SK-N-SH treated with all-trans-retinoic acid at 6 μM for 48 hours (cell line): ENCODE measurements around the gene CACNA1H.
A peak's percentile ranks its signal among the peaks of the same experiment; 100 is the strongest.

Experiments
- ATAC-seq: fragments of 200-7000 bp; cut with Tn5 transposase; 3 replicates; pipeline ENCODE4 v1.9.1; 2020; ENCODE audit warnings: mild to moderate bottlenecking, moderate library complexity
- ARNTL ChIP-seq: fragments of 450-650 bp; formaldehyde crosslinking; IDR thresholded peaks from 2 replicates; pipeline ENCODE4 v1.5.0; 2020; ENCODE audit warnings: low read depth, mild to moderate bottlenecking, moderate library complexity, borderline replicate concordance
- BACH2 ChIP-seq: fragments of 250-450 bp; sonication (Bioruptor Pico); IDR thresholded peaks from 2 replicates; pipeline ENCODE4 v1.9.0; 2021; ENCODE audit warnings: mild to moderate bottlenecking, borderline replicate concordance
- CREB5 ChIP-seq: fragments of 250-450 bp; sonication (Bioruptor Pico); IDR thresholded peaks from 2 replicates; pipeline ENCODE4 v1.5.1; 2020; ENCODE audit warnings: low read depth, mild to moderate bottlenecking, moderate library complexity
- CSDC2 ChIP-seq: fragments of 250-450 bp; sonication (Bioruptor Pico); IDR thresholded peaks from 2 replicates; pipeline ENCODE4 v1.5.0; 2020; ENCODE audit warnings: mild to moderate bottlenecking, moderate library complexity
- CSRNP3 ChIP-seq: fragments of 250-450 bp; sonication (Bioruptor Pico); IDR thresholded peaks from 2 replicates; pipeline ENCODE4 v1.5.1; 2021; ENCODE audit warnings: mild to moderate bottlenecking, moderate library complexity
- ESRRG ChIP-seq: fragments of 250-450 bp; sonication (Bioruptor Pico); IDR thresholded peaks from 2 replicates; pipeline ENCODE4 v1.6.1; 2021; ENCODE audit warnings: mild to moderate bottlenecking
- GLIS3 ChIP-seq: fragments of 250-450 bp; sonication (Bioruptor Pico); IDR thresholded peaks from 2 replicates; pipeline ENCODE4 v1.5.0; 2020; ENCODE audit warnings: mild to moderate bottlenecking, moderate library complexity
- ISL1 ChIP-seq: fragments of 250-450 bp; sonication (Bioruptor Pico); IDR thresholded peaks from 2 replicates; pipeline ENCODE4 v2.1.2; 2022; ENCODE audit warnings: mild to moderate bottlenecking, moderate library complexity
- OSR1 ChIP-seq: fragments of 250-450 bp; sonication (Bioruptor Pico); IDR thresholded peaks from 2 replicates; pipeline ENCODE4 v1.8.0; 2022; ENCODE audit warnings: moderate library complexity, mild to moderate bottlenecking, inconsistent platforms
- PATZ1 ChIP-seq: fragments of 250-450 bp; sonication (Bioruptor Pico); IDR thresholded peaks from 2 replicates; pipeline ENCODE4 v1.8.0; 2020; ENCODE audit warnings: mild to moderate bottlenecking, moderate library complexity, borderline replicate concordance
- POU6F1 ChIP-seq: fragments of 250-450 bp; sonication (Bioruptor Pico); IDR thresholded peaks from 2 replicates; pipeline ENCODE4 v1.8.0; 2021; ENCODE audit warnings: low read depth, mild to moderate bottlenecking, moderate library complexity, borderline replicate concordance
- PPARA ChIP-seq: fragments of 250-450 bp; sonication (Bioruptor Pico); IDR thresholded peaks from 2 replicates; pipeline ENCODE4 v1.5.0; 2020; ENCODE audit warnings: mild to moderate bottlenecking, borderline replicate concordance
- RARB ChIP-seq: fragments of 250-450 bp; sonication (Bioruptor Pico); IDR thresholded peaks from 2 replicates; pipeline ENCODE4 v1.8.0; 2021; ENCODE audit warnings: mild to moderate bottlenecking, moderate library complexity
- SNAI2 ChIP-seq: fragments of 250-450 bp; sonication (Bioruptor Pico); IDR thresholded peaks from 2 replicates; pipeline ENCODE4 v1.5.0; 2020; ENCODE audit warnings: mild to moderate bottlenecking, moderate library complexity
- TOX ChIP-seq: fragments of 250-450 bp; sonication (Bioruptor Pico); IDR thresholded peaks from 2 replicates; pipeline ENCODE4 v1.8.0; 2021; ENCODE audit warnings: mild to moderate bottlenecking, moderate library complexity, borderline replicate concordance
- TSHZ2 ChIP-seq: fragments of 250-450 bp; sonication (Bioruptor Pico); IDR thresholded peaks from 2 replicates; pipeline ENCODE4 v1.5.0; 2020; ENCODE audit warnings: mild to moderate bottlenecking, moderate library complexity
- ZFP3 ChIP-seq: fragments of 250-450 bp; sonication (Bioruptor Pico); IDR thresholded peaks from 2 replicates; pipeline ENCODE4 v1.5.0; 2020; ENCODE audit warnings: mild to moderate bottlenecking, moderate library complexity
- ZFP30 ChIP-seq: fragments of 450-650 bp; formaldehyde crosslinking; IDR thresholded peaks from 2 replicates; pipeline ENCODE4 v1.5.0; 2022; ENCODE audit warnings: mild to moderate bottlenecking, moderate library complexity
- ZNF70 ChIP-seq: fragments of 450-650 bp; formaldehyde crosslinking; IDR thresholded peaks from 2 replicates; pipeline ENCODE4 v1.5.0; 2020; ENCODE audit warnings: mild to moderate bottlenecking, moderate library complexity
- ZNF8 ChIP-seq: fragments of 450-650 bp; formaldehyde crosslinking; IDR thresholded peaks from 2 replicates; pipeline ENCODE4 v1.5.0; 2020; ENCODE audit warnings: mild to moderate bottlenecking, moderate library complexity

CACNA1H gene

GRCh38 chr16:1152651-1153259, at the start of gene CACNA1H:
CACNA1H (plus strand) TSS chr16:1153106; CDS start chr16:1153738, 632 bp downstream.
- no peak for ATAC-seq
- TF ChIP-seq TOX: no peak
- no peak for TF ChIP-seq PATZ1
- no peak for TF ChIP-seq BACH2 (CRISPR knock-in tag)
- no peak for TF ChIP-seq ARNTL (CRISPR knock-in tag)
- TF ChIP-seq CREB5: no peak
- no peak for TF ChIP-seq ISL1 (CRISPR knock-in tag)
- no peak for TF ChIP-seq ZNF8 (CRISPR knock-in tag)
- TF ChIP-seq GLIS3 (CRISPR knock-in tag): no peak

- TF ChIP-seq TSHZ2 (no peak), ESRRG (CRISPR knock-in tag) (no peak), CSRNP3 (CRISPR knock-in tag) (no peak), GLIS3 (CRISPR knock-in tag) (no peak), TOX (no peak), PPARA (CRISPR knock-in tag) (no peak), BACH2 (CRISPR knock-in tag) (no peak), ARNTL (CRISPR knock-in tag) (no peak), RARB (CRISPR knock-in tag) (no peak), ISL1 (CRISPR knock-in tag) (no peak), CSDC2 (CRISPR knock-in tag) (no peak), ZFP30 (CRISPR knock-in tag) (no peak), SNAI2 (CRISPR knock-in tag) (no peak), OSR1 (CRISPR knock-in tag) (no peak), PATZ1 (no peak), ZNF70 (CRISPR knock-in tag) (no peak), CREB5 (no peak)
- ATAC-seq: no peak
Observed at GRCh38 chr16:1103636-1103980, 49.3 kb upstream of the CACNA1H start.

- peak; percentile 89 for ATAC-seq
- TF ChIP-seq ZFP3 (CRISPR knock-in tag): no peak
- TF ChIP-seq ZNF8 (CRISPR knock-in tag): no peak
- no peak for TF ChIP-seq TOX
- TF ChIP-seq PPARA (CRISPR knock-in tag): no peak
- no peak for TF ChIP-seq ZNF70 (CRISPR knock-in tag)
- TF ChIP-seq OSR1 (CRISPR knock-in tag): no peak
- no peak for TF ChIP-seq ARNTL (CRISPR knock-in tag)
- TF ChIP-seq RARB (CRISPR knock-in tag): no peak
- no peak for TF ChIP-seq POU6F1
Observed at GRCh38 chr16:1105888-1106620, 46.9 kb upstream of the CACNA1H start.
